ENCODE data around the gene P2RX5.

The P2RX5 gene

DNA sequence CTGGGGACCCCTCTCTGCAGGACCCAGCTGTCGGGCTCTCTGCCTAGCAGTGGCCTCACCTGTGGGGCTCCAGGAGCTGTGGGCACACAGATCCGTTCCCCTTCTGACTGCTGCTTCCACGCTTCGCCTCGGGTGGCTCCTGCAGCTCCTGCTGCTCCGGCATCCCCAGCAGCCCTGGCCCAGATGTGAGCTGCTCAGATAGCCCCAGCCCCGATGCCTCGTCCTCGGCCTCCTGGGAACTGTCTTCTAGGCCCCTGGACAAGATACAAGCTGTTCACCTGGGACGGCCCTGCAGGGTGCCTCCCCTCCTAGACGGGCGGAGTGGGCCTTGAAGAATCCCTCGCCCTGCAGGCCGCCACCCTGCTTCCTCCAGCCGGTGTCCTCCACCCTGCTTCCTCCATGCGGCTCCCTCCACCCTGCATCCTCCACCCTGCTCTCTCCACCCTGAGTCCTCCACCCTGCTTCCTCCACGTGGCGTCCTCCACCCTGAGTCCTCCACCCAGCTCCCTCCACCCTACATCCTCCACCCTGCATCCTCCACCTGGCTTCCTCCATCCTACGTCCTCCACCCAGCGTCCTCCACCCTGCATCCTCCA lies 16.3 kb downstream of the P2RX5 start:
- no peak for DNase-seq (ENCODE audit: low spot score)
- TF ChIP-seq, protein P1, sequence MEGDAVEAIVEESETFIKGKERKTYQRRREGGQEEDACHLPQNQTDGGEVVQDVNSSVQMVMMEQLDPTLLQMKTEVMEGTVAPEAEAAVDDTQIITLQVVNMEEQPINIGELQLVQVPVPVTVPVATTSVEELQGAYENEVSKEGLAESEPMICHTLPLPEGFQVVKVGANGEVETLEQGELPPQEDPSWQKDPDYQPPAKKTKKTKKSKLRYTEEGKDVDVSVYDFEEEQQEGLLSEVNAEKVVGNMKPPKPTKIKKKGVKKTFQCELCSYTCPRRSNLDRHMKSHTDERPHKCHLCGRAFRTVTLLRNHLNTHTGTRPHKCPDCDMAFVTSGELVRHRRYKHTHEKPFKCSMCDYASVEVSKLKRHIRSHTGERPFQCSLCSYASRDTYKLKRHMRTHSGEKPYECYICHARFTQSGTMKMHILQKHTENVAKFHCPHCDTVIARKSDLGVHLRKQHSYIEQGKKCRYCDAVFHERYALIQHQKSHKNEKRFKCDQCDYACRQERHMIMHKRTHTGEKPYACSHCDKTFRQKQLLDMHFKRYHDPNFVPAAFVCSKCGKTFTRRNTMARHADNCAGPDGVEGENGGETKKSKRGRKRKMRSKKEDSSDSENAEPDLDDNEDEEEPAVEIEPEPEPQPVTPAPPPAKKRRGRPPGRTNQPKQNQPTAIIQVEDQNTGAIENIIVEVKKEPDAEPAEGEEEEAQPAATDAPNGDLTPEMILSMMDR (IDR thresholded peaks at IDR 0.05; ENCODE audit: extremely low read depth, missing control alignments), result no peak

DNA sequence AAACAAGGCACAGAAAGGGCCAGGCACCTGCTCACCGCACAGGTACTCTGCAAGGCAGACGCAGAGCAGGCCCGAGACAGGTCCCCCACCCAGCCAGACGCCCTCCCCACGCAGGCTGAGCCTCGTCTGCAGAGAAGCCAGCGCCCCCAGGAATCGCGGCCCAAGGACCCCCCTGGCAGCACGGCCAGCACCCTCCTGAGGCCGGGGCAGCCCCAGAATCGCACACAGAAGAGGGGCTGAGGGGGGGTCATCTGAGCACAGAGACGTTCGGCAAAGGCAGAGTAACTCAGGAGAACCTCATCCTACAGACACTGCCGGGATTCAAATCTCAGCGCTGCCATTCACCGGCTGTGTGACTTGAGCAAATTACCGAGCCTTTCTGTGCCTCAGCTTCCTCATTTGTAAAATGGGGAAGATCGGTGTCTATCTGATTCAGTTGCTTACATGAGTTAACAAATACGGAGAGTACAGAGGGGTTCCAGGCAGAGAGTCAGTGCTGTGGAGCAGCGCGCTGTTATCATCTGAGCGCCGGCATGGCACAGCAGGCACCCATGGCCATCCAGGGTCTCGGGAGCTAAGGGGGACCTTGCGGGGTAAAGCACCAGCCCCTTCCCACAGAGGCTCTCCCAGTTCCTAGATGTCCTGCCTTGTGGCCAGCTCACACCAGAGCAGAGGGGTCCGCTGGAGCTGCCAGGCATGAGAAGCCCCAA lies 17.0 kb downstream of the P2RX5 start:
- TF ChIP-seq, protein P1 (IDR thresholded peaks at IDR 0.05; ENCODE audit: extremely low read depth, missing control alignments), result no peak
- no peak for DNase-seq (ENCODE audit: low spot score)

DNA sequence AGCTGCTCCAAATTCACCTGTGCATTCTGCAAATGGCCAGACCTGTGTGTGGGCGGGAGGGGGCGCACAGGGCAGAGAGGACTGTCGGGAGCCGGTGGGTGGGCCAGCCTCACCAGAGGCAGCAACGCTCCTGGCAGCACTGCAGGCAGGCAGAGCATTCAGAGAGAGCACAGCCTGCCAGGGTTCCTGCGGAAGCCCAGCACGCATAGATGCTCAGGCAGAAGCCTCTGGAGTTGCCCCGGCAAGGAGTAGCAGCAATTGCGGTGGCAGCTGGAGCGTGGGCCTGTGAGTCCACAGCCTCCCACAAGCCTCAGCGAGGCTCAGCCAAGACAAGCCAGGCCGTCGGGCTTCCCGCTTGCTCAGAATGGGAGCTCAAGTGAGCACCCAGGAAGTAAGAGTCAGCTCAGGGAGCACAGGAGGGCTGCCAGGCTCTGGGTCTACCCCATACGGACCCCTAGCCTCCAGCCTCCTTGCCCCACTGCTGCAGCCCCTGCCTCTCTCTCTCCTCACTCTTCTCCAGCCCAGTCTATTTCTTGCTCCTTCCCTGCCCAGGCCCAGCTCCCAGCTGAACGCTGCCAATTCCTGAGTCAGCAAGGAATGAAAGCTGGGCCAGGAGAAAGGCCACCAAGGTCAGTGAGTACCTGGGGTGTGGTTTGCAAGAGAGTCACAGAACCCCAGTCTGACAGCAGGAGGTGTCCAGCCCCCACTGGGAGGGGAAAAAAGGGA lies 17.7 kb downstream of the P2RX5 start:
- TF ChIP-seq, protein P1 (IDR thresholded peaks at IDR 0.05; ENCODE audit: extremely low read depth, missing control alignments), result no peak
- DNase-seq (ENCODE audit: low spot score), result no peak

DNA sequence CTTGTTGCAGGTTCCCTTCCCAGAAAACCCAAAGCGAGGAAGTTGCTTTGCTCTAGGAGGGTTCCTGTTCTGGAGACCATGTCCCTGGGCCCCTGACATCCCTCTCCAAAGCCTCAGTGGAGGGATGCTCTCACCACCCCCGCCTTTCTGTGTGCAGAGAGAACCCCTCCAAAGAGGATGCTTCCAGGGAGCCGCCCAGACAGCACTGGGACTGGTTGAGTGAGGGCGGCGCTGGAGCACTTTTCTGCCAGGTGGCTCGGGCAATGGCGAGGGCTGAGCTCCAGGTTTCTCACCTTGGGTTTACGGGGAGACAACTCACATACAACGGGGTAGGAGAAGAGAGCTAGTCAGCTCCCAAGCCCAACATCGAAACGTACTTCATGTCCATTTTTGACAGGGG lies 20.1 kb downstream of the P2RX5 start:
- TF ChIP-seq, protein P1 (IDR thresholded peaks at IDR 0.05; ENCODE audit: extremely low read depth, missing control alignments), result no peak
- no peak for DNase-seq (ENCODE audit: low spot score)

DNA sequence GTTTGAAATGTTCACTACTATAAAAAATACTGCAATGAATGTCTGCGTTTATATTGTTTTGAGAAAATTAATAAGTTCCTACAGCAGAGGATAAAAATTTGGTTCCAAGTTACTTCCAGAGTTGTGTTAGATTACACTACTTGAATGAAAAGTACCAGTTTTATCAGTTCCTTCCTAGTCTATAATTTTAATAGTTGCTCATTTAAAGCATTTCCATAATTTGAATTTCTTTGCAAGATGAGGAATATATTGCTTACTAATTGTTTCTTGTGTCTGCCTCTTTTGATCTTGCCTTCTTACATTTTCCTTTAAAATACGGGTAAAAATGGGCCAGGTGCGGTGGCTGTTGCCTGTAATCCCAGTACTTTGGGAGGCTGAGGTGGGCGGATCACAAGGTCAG lies 23.4 kb downstream of the P2RX5 start:
- TF ChIP-seq, protein P1 (IDR thresholded peaks at IDR 0.05; ENCODE audit: extremely low read depth, missing control alignments), result no peak
- no peak for DNase-seq (ENCODE audit: low spot score)

DNA sequence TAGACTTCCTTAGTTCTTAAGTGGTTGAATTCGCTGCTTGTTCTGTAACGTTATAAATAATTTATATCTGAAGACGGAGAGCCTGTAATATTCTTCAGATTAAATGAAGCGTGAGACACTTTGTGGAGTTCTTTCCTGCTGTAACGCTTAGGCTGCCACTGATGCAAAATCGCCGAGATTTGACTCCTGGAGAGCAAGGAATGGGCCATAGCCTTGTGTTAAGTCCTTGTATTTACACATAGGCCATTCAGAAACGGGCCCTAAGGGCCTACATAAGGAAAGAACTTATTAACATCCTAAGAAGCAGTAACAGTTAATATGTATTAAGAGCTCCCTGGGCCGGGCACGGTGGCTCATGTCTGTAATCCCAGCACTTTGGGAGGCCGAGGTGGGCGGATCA lies 26.4 kb downstream of the P2RX5 start:
- TF ChIP-seq, protein P1 (IDR thresholded peaks at IDR 0.05; ENCODE audit: extremely low read depth, missing control alignments), result no peak
- no peak for DNase-seq (ENCODE audit: low spot score)

DNA sequence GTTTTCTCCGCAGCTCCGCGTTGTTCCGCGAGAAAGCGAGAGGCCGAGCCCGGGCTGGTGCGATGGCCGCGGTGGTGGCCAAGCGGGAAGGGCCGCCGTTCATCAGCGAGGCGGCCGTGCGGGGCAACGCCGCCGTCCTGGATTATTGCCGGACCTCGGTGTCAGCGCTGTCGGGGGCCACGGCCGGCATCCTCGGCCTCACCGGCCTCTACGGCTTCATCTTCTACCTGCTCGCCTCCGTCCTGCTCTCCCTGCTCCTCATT lies 26.9 kb downstream of the P2RX5 start:
- DNase-seq (ENCODE audit: low spot score), result no peak
- TF ChIP-seq, protein P1 (IDR thresholded peaks at IDR 0.05; ENCODE audit: extremely low read depth, missing control alignments), result no peak
